Measurements from ENCODE around the gene C6orf132.

Gene C6orf132

DNA sequence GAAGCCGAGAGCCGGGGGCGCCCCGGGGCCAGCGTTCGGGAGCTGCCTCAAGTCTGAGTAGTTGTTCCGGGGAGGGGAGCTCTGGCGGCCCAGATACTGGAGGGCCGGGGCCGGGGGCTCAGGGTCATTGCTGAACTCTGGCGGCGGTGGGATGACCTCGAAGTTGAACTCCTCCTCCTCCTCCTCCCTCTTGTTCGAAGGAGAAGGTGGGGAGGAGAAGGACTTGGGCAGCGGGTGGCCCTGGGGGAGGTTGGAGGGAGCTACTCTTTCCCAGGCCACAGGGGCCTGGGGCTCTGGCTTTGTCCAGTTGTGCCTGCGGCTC, 37.7 kb downstream of the C6orf132 start:
- DNase-seq (ENCODE audit: low read depth in 2 of 2) = peak in 1 of 2 donors; percentile 10

- DNase-seq (ENCODE audit: low read depth in 2 of 2) = peak; percentile 22 to 50
These were observed 38.2 kb downstream of the C6orf132 start for GRCh38 chr6:42104095-42104803.

DNA sequence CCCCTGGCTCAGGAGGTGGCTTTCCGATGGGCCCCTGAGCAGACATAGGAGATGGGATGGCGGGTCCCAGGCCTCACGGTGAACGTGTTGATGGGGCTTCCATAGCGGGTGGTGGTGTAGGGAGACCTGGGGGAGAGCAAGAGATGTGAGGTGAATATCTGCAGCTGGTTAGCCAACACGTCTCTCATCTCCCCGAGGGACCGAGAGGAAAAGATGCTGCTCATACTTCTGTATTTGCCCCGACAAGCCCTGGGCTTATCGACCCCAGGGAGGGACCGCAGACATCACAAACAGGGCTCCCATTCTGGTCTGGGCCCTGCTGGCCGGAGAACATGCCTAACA, 38.7 kb downstream of the C6orf132 start:
- DNase-seq (ENCODE audit: low read depth in 2 of 2) = no peak

DNA sequence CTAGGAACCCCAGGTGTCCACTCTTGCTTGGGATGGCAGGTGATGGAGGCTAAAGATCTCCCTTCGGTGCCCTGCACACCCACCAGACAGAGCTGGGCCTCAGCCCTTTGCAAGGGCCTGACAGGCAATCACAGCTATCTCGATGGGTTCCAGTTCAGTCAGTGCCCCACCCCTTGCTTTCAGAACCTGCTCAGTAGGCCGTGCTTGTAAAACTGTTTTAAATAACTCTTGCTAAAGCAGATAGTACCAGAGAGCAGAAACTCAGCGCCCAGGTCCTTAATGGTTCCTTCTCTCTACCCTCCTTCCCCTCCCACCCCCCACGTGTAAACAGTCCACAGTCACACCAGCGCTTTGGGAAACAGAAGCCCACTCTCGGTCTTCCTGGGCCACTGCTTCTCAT, 39.2 kb downstream of the C6orf132 start:
- no peak for DNase-seq (ENCODE audit: low read depth in 2 of 2)

DNA sequence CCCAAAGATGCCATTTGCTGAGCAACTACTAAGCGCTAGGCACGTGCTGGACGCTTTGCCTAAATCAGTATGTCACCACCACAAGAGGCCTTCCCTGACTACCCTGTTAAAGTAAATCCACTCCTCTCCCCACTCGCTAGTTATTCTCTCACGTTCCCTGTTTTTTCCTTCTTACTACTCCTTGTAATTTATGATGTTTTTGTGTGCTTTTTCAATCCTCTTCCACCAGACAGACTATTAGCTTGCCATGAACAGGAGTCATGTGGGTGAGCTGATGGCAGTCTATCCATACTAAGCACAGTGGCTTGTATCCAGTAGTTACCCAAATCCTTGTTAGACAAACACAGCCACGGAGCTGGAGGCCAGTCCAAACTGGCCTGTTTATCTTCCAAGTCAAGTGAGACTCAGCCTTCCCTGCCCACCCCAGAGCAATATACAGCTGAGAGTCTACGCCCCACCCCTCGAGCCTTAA, 41.2 kb downstream of the C6orf132 start:
- DNase-seq (ENCODE audit: low read depth in 2 of 2) = no peak

- DNase-seq (ENCODE audit: low read depth in 2 of 2) = no peak
These were observed 42.2 kb downstream of the C6orf132 start for GRCh38 chr6:42100029-42100901.

DNA sequence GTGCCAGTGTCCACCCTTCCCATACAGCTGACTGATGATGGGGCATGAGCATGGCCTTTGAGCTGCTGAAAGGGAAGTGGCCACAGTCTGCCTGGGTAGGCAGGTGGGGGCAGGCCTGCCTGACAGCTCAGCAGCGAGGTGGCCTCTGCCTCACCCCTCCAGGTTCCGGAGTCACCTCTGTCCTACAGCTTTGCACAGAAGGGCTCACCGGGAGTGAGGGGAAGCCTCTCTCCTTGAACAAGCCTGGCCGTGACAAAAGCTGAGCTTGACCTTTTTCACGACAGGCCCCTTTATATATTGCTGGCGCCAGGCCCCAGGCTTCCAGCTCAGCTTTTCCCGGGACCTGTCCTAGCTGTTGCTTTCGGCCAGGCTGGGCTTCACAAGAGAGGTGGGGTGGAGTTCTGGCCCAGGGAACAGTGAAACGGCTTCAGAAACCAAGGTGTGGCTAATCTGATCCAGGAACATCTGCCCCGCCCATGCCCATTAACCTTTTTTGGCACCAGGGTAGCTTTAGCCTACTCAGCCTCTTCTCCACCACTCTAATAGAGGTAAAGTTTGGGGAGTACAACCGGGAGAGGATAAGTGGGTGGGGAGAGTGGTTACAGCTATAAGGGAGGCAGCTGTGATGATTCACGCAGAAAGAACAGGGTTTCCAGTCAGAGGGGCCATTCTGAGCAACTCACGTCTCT, 42.9 kb downstream of the C6orf132 start:
- DNase-seq (ENCODE audit: low read depth in 2 of 2) = no peak

DNA sequence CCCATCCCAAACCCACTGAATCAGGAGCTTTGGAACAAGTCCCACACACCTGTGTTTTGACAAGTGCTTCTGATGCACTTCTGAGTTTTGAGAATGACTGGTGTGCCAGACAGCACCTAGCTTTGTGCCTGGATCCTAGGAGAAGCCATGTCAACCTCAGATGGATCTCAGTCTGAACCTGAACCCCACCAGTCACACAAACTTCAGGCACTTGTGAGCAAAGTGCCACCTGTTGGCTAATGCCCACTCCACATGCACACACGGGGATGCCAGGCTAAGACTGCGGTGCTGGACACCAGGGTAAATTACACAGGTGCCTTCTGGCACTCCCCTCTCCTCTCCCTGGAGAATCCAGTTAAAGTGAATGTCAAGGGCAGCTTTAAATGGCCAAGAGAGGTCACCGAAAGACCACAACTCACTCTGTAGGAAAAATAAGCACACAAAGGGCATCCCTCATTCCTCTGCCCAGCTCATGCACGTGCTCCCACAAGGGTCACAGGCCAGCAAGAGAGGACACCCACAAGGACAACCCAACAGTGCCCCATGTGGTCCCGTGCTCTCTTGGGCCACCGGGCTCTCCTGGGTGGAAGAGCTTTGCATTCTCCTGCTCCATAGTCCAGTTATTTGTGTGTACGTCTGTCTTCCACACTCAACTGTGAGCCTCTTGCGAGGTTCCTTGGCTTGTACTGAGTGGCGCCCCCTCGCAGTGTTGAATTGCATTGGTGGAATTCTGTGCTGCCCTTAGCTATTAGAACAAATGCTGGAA, 46.5 kb downstream of the C6orf132 start:
- DNase-seq (ENCODE audit: low read depth in 2 of 2) = no peak

GRCh38 chr6:42095094-42095493, 47.3 kb downstream of the C6orf132 start:
- no peak for DNase-seq (ENCODE audit: low read depth in 2 of 2)

DNA sequence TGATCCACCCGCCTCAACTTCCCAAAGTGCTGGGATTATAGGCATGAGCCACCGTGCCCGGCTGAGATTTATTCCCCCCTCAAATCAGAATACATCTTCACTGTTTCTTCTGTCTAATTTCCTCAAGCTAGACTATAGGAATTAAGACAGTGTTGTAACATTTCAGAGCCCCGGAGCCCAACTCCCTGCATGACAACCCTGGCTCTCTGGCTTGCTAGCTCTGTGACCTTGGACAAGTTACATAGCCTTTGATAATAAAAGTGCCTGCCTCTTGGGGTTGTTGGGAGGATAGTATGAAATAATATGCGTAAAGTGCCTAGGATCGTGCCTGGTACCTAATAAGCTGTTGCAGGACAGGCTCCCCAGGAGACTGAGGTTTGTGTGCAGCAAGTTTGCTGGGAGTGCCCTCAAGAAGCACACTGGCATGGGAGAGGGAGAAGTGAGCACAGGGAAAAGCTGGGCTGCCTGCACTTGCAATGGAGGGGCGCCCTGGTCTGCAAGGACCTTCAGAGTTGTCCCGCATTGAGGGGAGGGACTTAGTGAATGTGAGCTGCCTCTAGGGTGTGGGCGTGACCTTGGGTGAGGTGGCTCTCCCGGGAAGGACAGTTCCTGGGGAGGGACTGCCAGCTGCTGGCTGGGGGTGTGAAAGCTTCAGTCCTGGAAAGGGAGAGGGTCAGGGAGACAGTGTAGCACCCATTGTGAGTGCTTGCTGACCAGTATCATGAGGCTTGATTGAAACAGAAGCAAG, 48.7 kb downstream of the C6orf132 start:
- no peak for DNase-seq (ENCODE audit: low read depth in 2 of 2)

- DNase-seq (ENCODE audit: low read depth in 2 of 2) = no peak
These were observed 50.7 kb downstream of the C6orf132 start for GRCh38 chr6:42091718-42092023.

- DNase-seq (ENCODE audit: low read depth in 2 of 2) = no peak
These were observed 51.4 kb downstream of the C6orf132 start for GRCh38 chr6:42090819-42091717.

- DNase-seq (ENCODE audit: low read depth in 2 of 2) = no peak
These were observed 54.3 kb downstream of the C6orf132 start for GRCh38 chr6:42088101-42088591.

- DNase-seq (ENCODE audit: low read depth in 2 of 2) = no peak
These were observed 56.1 kb downstream of the C6orf132 start for GRCh38 chr6:42086046-42087035.

GRCh38 chr6:42084889-42085288, 57.5 kb downstream of the C6orf132 start:
- DNase-seq (ENCODE audit: low read depth in 2 of 2) = no peak

- DNase-seq (ENCODE audit: low read depth in 2 of 2) = no peak
These were observed 58.9 kb downstream of the C6orf132 start for GRCh38 chr6:42083530-42083929.

GRCh38 chr6:42079941-42080464, 62.4 kb downstream of the C6orf132 start:
- no peak for DNase-seq (ENCODE audit: low read depth in 2 of 2)

- DNase-seq (ENCODE audit: low read depth in 2 of 2) = no peak
These were observed 64.0 kb downstream of the C6orf132 start for GRCh38 chr6:42078386-42078785.

Data from stimulated activated CD8-positive, alpha-beta memory T cell treated with anti-CD3 and anti-CD28 coated beads, Interleukin-2, amount 100 ng/mL, for 1 hour (primary cell).